ENCODE results near the gene CACNB2. TPM values are rescaled to one million over a fixed set of nuclear protein-coding genes. Genes with fewer than 3 reads are reported as not detected.

The CACNB2 gene
- total RNA-seq, 2 donors from 2014 or later, result not detected

GRCh38 chr10:18230794-18231193 lies 90.6 kb downstream of the CACNB2 start:
- no peaks in the 10 kb centered on the region for H3K36me3 Mint-ChIP-seq (ENCODE audit: insufficient read depth in 2 of 2)
- H3K9me3 Mint-ChIP-seq, result no peaks in the 10 kb centered on the region
- ATAC-seq (replicated peaks in 1 of 2) (no peak), DNase-seq (no peak)
- no peaks in the 10 kb centered on the region for H3K4me1 Mint-ChIP-seq (ENCODE audit: low read depth)
- H3K4me3 Mint-ChIP-seq, result no peak overlapping the region
- no peaks in the 10 kb centered on the region for H3K27me3 Mint-ChIP-seq (ENCODE audit: low read depth)
- no peak overlapping the region for H3K27ac Mint-ChIP-seq

- ATAC-seq (replicated peaks in 1 of 2), result no peak
- Mint-ChIP-seq H3K9me3 (no peaks in the 10 kb centered on the region), H3K36me3 (ENCODE audit: insufficient read depth in 2 of 2) (no peaks in the 10 kb centered on the region), H3K4me3 (no peak overlapping the region), H3K27me3 (ENCODE audit: low read depth) (no peaks in the 10 kb centered on the region), H3K27ac (no peak overlapping the region), H3K4me1 (ENCODE audit: low read depth) (no peaks in the 10 kb centered on the region)
- DNase-seq, result no peak
These were observed 91.3 kb downstream of the CACNB2 start for GRCh38 chr10:18231480-18231879.

GRCh38 chr10:18233775-18234174 lies 93.6 kb downstream of the CACNB2 start:
- Mint-ChIP-seq H3K36me3 (ENCODE audit: insufficient read depth in 2 of 2) (no peaks in the 10 kb centered on the region), H3K27me3 (ENCODE audit: low read depth) (no peaks in the 10 kb centered on the region), H3K4me3 (no peak overlapping the region), H3K27ac (no peak overlapping the region), H3K9me3 (no peaks in the 10 kb centered on the region), H3K4me1 (ENCODE audit: low read depth) (no peaks in the 10 kb centered on the region)
- DNase-seq, result no peak
- no peak for ATAC-seq (replicated peaks in 1 of 2)

- Mint-ChIP-seq H3K9me3 (no peaks in the 10 kb centered on the region), H3K4me1 (ENCODE audit: low read depth) (no peaks in the 10 kb centered on the region), H3K36me3 (ENCODE audit: insufficient read depth in 2 of 2) (no peaks in the 10 kb centered on the region), H3K27me3 (ENCODE audit: low read depth) (no peaks in the 10 kb centered on the region), H3K4me3 (no peak overlapping the region), H3K27ac (no peak overlapping the region)
- DNase-seq (no peak), ATAC-seq (replicated peaks in 1 of 2) (no peak)
These were observed 95.3 kb downstream of the CACNB2 start for GRCh38 chr10:18235477-18235876.

GRCh38 chr10:18236756-18237155 lies 96.5 kb downstream of the CACNB2 start:
- Mint-ChIP-seq H3K27ac (no peak overlapping the region), H3K36me3 (ENCODE audit: insufficient read depth in 2 of 2) (no peaks in the 10 kb centered on the region), H3K9me3 (no peaks in the 10 kb centered on the region), H3K27me3 (ENCODE audit: low read depth) (no peaks in the 10 kb centered on the region), H3K4me1 (ENCODE audit: low read depth) (no peaks in the 10 kb centered on the region), H3K4me3 (no peak overlapping the region)
- ATAC-seq (replicated peaks in 1 of 2), result no peak
- no peak for DNase-seq

GRCh38 chr10:18238870-18239485 lies 98.8 kb downstream of the CACNB2 start:
- H3K27me3 Mint-ChIP-seq (ENCODE audit: low read depth), result no peaks in the 10 kb centered on the region
- H3K4me3 Mint-ChIP-seq, result no peak overlapping the region
- no peaks in the 10 kb centered on the region for H3K9me3 Mint-ChIP-seq
- no peak for ATAC-seq (replicated peaks in 1 of 2)
- DNase-seq, result no peak
- H3K4me1 Mint-ChIP-seq (ENCODE audit: low read depth), result no peaks in the 10 kb centered on the region
- H3K36me3 Mint-ChIP-seq (ENCODE audit: insufficient read depth in 2 of 2), result no peaks in the 10 kb centered on the region
- H3K27ac Mint-ChIP-seq, result no peak overlapping the region

- H3K4me3 Mint-ChIP-seq, result no peak overlapping the region
- H3K36me3 Mint-ChIP-seq (ENCODE audit: insufficient read depth in 2 of 2), result no peaks in the 10 kb centered on the region
- no peak overlapping the region for H3K27ac Mint-ChIP-seq
- no peaks in the 10 kb centered on the region for H3K4me1 Mint-ChIP-seq (ENCODE audit: low read depth)
- no peaks in the 10 kb centered on the region for H3K9me3 Mint-ChIP-seq
- DNase-seq (no peak), ATAC-seq (replicated peaks in 1 of 2) (no peak)
- H3K27me3 Mint-ChIP-seq (ENCODE audit: low read depth), result no peaks in the 10 kb centered on the region
These were observed 100.1 kb downstream of the CACNB2 start for GRCh38 chr10:18240185-18240882.

GRCh38 chr10:18246967-18247366 lies 106.7 kb downstream of the CACNB2 start:
- Mint-ChIP-seq H3K27ac (no peak overlapping the region), H3K36me3 (ENCODE audit: insufficient read depth in 2 of 2) (no peaks in the 10 kb centered on the region), H3K9me3 (peaks cover 0 to 3% of the 10 kb centered on the region in 2 donors), H3K4me3 (no peak overlapping the region), H3K27me3 (ENCODE audit: low read depth) (no peaks in the 10 kb centered on the region), H3K4me1 (ENCODE audit: low read depth) (no peaks in the 10 kb centered on the region)
- no peak for ATAC-seq (replicated peaks in 1 of 2)
- DNase-seq, result no peak

GRCh38 chr10:18252086-18252485 lies 111.9 kb downstream of the CACNB2 start:
- Mint-ChIP-seq H3K4me3 (no peak overlapping the region), H3K27ac (no peak overlapping the region), H3K4me1 (ENCODE audit: low read depth) (no peaks in the 10 kb centered on the region), H3K27me3 (ENCODE audit: low read depth) (no peaks in the 10 kb centered on the region), H3K36me3 (ENCODE audit: insufficient read depth in 2 of 2) (no peaks in the 10 kb centered on the region), H3K9me3 (no peaks in the 10 kb centered on the region)
- DNase-seq, result no peak
- no peak for ATAC-seq (replicated peaks in 1 of 2)

GRCh38 chr10:18254086-18254485 lies 113.9 kb downstream of the CACNB2 start:
- Mint-ChIP-seq H3K27me3 (ENCODE audit: low read depth) (no peaks in the 10 kb centered on the region), H3K4me1 (ENCODE audit: low read depth) (no peaks in the 10 kb centered on the region), H3K27ac (no peak overlapping the region), H3K4me3 (no peak overlapping the region), H3K36me3 (ENCODE audit: insufficient read depth in 2 of 2) (no peaks in the 10 kb centered on the region), H3K9me3 (no peaks in the 10 kb centered on the region)
- ATAC-seq (replicated peaks in 1 of 2) (no peak), DNase-seq (no peak)

- Mint-ChIP-seq H3K27ac (no peak overlapping the region), H3K9me3 (no peaks in the 10 kb centered on the region), H3K27me3 (ENCODE audit: low read depth) (no peaks in the 10 kb centered on the region), H3K4me3 (no peak overlapping the region), H3K4me1 (ENCODE audit: low read depth) (no peaks in the 10 kb centered on the region), H3K36me3 (ENCODE audit: insufficient read depth in 2 of 2) (no peaks in the 10 kb centered on the region)
- DNase-seq (no peak), ATAC-seq (replicated peaks in 1 of 2) (no peak)
These were observed 114.5 kb downstream of the CACNB2 start for GRCh38 chr10:18254692-18255091.

- Mint-ChIP-seq H3K4me1 (ENCODE audit: low read depth) (no peaks in the 10 kb centered on the region), H3K27ac (no peak overlapping the region), H3K27me3 (ENCODE audit: low read depth) (no peaks in the 10 kb centered on the region), H3K36me3 (ENCODE audit: insufficient read depth in 2 of 2) (no peaks in the 10 kb centered on the region), H3K9me3 (no peaks in the 10 kb centered on the region), H3K4me3 (no peak overlapping the region)
- ATAC-seq (replicated peaks in 1 of 2) (no peak), DNase-seq (no peak)
These were observed 120.2 kb downstream of the CACNB2 start for GRCh38 chr10:18260310-18260922.

GRCh38 chr10:18261063-18261610 lies 120.9 kb downstream of the CACNB2 start:
- no peaks in the 10 kb centered on the region for H3K9me3 Mint-ChIP-seq
- no peaks in the 10 kb centered on the region for H3K36me3 Mint-ChIP-seq (ENCODE audit: insufficient read depth in 2 of 2)
- no peaks in the 10 kb centered on the region for H3K27me3 Mint-ChIP-seq (ENCODE audit: low read depth)
- ATAC-seq (replicated peaks in 1 of 2) (no peak), DNase-seq (no peak)
- H3K4me1 Mint-ChIP-seq (ENCODE audit: low read depth), result no peaks in the 10 kb centered on the region
- H3K27ac Mint-ChIP-seq, result no peak overlapping the region
- H3K4me3 Mint-ChIP-seq, result no peak overlapping the region

Measured in activated T-cell treated with anti-CD3 and anti-CD28 coated beads, Interleukin-2, amount 50 U/mL, for 72 hours (primary cell).